HS-27A (cell line): ENCODE data around the gene SH3BP5.
A peak's percentile ranks its signal among the peaks of the same experiment; 100 is the strongest.
"Not testable (repeated sequence)": the region's sequence is repeated elsewhere in the genome, so short reads cannot be mapped to it uniquely, and the experiment has no call there.

Source experiments
- DNase-seq: peaks from one replicate; pipeline ENCODE4 v3.0.0-alpha.2; 2012; ENCODE audit warnings: low read depth, missing footprints

SH3BP5 gene

GRCh38 chr3:15332405-15333098, at the start of gene SH3BP5:
TSS of gene SH3BP5 (minus strand) at chr3:15332586. CDS start at chr3:15332408, 178 bp downstream.
- no peak for DNase-seq

GRCh38 chr3:15380980-15381890, 48.8 kb upstream of the SH3BP5 start:
- no peak for DNase-seq

- peak; percentile 91 for DNase-seq
These were observed 45.8 kb upstream of the SH3BP5 start for GRCh38 chr3:15377961-15378791.

GRCh38 chr3:15375461-15376000, 43.1 kb upstream of the SH3BP5 start:
- DNase-seq: no peak

GRCh38 chr3:15372918-15373317, 40.5 kb upstream of the SH3BP5 start:
- no peak for DNase-seq

- no peak for DNase-seq
These were observed 36.3 kb upstream of the SH3BP5 start for GRCh38 chr3:15368561-15369135.

- DNase-seq: peak; percentile 38
These were observed 34.7 kb upstream of the SH3BP5 start for GRCh38 chr3:15367059-15367458.

- DNase-seq: not testable (repeated sequence)
These were observed 31.7 kb upstream of the SH3BP5 start for GRCh38 chr3:15364078-15364477.

GRCh38 chr3:15361494-15362214, 29.3 kb upstream of the SH3BP5 start:
- no peak for DNase-seq

GRCh38 chr3:15360788-15361493, 28.6 kb upstream of the SH3BP5 start:
- no peak for DNase-seq

GRCh38 chr3:15359677-15360397, 27.5 kb upstream of the SH3BP5 start:
- no peak for DNase-seq

GRCh38 chr3:15356651-15357061, 24.3 kb upstream of the SH3BP5 start:
- not testable (repeated sequence) for DNase-seq

- DNase-seq: no peak
These were observed 23.8 kb upstream of the SH3BP5 start for GRCh38 chr3:15356176-15356575.

GRCh38 chr3:15355086-15355485, 22.7 kb upstream of the SH3BP5 start:
- DNase-seq: no peak

- no peak for DNase-seq
These were observed 22.1 kb upstream of the SH3BP5 start for GRCh38 chr3:15354485-15354884.

GRCh38 chr3:15350141-15350540, 17.8 kb upstream of the SH3BP5 start:
- no peak for DNase-seq

- not testable (repeated sequence) for DNase-seq
These were observed 17.1 kb upstream of the SH3BP5 start for GRCh38 chr3:15349438-15349837.

GRCh38 chr3:15348246-15348645, 15.9 kb upstream of the SH3BP5 start:
- no peak for DNase-seq

GRCh38 chr3:15347737-15348110, 15.3 kb upstream of the SH3BP5 start:
- DNase-seq: no peak
